Cardiac fibroblast (primary cell): ENCODE data around the gene TENM4.
"Not testable (repeated sequence)": the region's sequence is repeated elsewhere in the genome, so short reads cannot be mapped to it uniquely, and the experiment has no call there.

Experiments used
- DNase-seq, 2 donors: peaks; one replicate each; pipeline versions ENCODE4 v3.0.0 to v3.0.0-alpha.2; 2010; ENCODE audit warnings: low read depth in 2 of 2
- H3K4me3 ChIP-seq, 2 donors: replicated peaks in 1 of 2; 1 replicate in 1 of 2; 2 replicates in 1 of 2; pipeline ENCODE4 v1.5.1; 2011; ENCODE audit warnings: low read depth in 2 of 2, low read length in 2 of 2, mild to moderate bottlenecking in 2 of 2, moderate library complexity in 1 of 2
- TF ChIP-seq, protein P1 (sequence below): IDR thresholded peaks from one replicate; pipeline ENCODE4 v1.5.1; 2011; ENCODE audit warnings: low read depth, mild to moderate bottlenecking, low read length, inconsistent platforms

TENM4 gene

GRCh38 chr11:78645226-78646202 lies 795.3 kb downstream of the TENM4 start:
- DNase-seq = peak; percentile 76 to 81
- TF ChIP-seq, protein P1, sequence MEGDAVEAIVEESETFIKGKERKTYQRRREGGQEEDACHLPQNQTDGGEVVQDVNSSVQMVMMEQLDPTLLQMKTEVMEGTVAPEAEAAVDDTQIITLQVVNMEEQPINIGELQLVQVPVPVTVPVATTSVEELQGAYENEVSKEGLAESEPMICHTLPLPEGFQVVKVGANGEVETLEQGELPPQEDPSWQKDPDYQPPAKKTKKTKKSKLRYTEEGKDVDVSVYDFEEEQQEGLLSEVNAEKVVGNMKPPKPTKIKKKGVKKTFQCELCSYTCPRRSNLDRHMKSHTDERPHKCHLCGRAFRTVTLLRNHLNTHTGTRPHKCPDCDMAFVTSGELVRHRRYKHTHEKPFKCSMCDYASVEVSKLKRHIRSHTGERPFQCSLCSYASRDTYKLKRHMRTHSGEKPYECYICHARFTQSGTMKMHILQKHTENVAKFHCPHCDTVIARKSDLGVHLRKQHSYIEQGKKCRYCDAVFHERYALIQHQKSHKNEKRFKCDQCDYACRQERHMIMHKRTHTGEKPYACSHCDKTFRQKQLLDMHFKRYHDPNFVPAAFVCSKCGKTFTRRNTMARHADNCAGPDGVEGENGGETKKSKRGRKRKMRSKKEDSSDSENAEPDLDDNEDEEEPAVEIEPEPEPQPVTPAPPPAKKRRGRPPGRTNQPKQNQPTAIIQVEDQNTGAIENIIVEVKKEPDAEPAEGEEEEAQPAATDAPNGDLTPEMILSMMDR = peak; percentile 90
- no peak overlapping the region for H3K4me3 ChIP-seq

DNA sequence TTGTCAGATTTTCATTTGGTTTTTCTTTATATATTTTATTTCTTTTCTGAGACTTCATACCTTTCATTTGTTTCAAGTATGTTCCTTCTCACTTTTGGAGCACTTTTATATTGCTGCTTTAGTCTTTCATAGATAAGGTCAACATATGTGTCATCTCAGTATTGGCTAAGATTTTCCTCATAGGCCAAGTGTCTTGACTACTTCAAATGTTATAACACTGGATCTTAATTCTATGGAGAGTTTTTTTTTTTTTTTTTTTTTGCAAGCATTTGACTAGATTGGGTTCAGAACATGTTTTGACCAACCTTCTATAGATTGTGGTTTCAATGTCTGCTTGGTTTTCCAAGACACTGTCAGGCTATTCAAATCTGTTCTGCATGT lies 797.2 kb downstream of the TENM4 start:
- TF ChIP-seq, protein P1 = no peak
- H3K4me3 ChIP-seq = no peak overlapping the region
- DNase-seq = no peak

- TF ChIP-seq, protein P1 = no peak
- no peak overlapping the region for H3K4me3 ChIP-seq
- no peak for DNase-seq
Observed at GRCh38 chr11:78642979-78643675, 797.7 kb downstream of the TENM4 start.

DNA sequence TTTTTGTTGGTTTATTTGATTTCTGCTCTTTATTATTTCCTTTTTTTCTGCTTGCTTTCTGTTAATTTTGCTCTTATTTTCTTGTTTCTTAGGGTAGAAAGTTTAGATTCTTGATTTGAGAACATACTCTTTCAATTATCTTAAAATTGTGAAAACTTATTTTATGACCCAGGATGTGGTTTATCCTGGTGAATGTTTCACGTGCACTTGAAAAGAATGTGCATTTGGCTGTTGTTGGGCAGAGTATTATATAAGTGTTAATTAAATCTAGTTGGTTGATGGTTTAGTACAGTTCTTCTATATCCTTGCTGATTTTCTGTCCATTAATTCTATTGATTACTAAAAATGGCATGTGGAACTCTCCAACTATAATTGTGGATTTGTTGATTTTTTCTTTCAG lies 799.3 kb downstream of the TENM4 start:
- TF ChIP-seq, protein P1 = no peak
- no peak overlapping the region for H3K4me3 ChIP-seq
- no peak for DNase-seq

DNA sequence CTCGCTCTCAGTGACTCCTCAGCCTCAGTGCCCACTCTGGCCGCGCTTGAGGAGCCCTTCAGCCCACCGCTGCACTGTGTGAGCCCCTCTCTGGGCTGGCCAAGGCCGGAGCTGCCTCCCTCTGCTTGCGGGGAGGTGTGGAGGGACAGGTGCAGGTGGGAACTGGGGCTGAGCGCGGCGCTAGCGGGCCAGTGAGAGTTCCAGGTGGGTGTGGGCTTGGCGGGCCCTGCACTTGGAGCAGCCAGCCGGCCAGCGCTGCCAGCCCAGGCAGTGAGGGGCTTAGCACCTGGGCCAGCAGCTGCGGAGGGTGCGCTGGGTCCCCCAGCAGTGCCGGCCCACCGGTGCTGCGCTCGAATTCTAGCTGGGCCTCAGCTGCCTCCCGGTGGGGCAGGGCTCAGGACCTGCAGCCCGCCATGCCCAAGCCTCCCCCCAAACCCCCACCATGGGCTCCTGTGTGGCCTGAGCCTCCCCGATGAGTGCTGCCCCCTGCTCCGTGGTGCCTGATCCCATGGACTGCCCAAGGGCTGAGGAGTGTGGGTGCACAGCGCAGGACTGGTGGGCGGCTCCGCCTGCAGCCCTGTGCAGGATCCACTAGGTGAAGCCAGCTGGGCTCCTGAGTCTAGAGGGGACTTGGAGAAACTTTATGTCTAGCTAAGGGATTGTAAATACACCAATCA lies 802.0 kb downstream of the TENM4 start:
- no peak overlapping the region for H3K4me3 ChIP-seq
- TF ChIP-seq, protein P1 = no peak
- no peak for DNase-seq

DNA sequence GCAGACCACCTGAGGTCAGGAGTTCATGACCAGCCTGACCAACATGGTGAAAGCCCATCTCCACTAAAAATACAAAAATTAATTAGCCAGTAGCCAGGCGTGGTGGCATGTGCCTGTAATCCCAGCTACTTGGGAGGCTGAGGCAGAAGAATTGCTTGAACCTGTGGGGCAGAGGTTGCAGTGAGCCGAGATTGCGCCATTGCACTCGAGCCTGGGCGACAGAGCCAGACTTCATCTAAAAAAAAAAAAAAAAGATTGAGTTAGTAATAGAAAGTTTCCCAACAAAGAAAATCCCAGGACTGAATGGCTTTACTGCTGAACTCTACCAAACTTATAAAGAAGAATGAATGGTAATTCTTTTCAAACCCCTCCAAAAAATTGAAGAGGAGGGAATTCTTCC lies 803.3 kb downstream of the TENM4 start:
- DNase-seq, H3K4me3 ChIP-seq: not testable (repeated sequence)
